Measurements from ENCODE around the gene GAS2L2.
"Not testable (repeated sequence)": the region's sequence is repeated elsewhere in the genome, so short reads cannot be mapped to it uniquely, and the experiment has no call there.

Gene GAS2L2

GRCh38 chr17:35773129-35773528, 20.1 kb upstream of the GAS2L2 start:
- DNase-seq (ENCODE audit: low spot score): no peak

- DNase-seq (ENCODE audit: low spot score): no peak
Observed at GRCh38 chr17:35769895-35770486, 17.0 kb upstream of the GAS2L2 start.

- DNase-seq (ENCODE audit: low spot score): no peak
Observed at GRCh38 chr17:35768797-35769196, 15.8 kb upstream of the GAS2L2 start.

- peak; percentile 21 for DNase-seq (ENCODE audit: low spot score)
Observed at GRCh38 chr17:35766903-35767510, 14.0 kb upstream of the GAS2L2 start.

GRCh38 chr17:35766489-35766877, 13.4 kb upstream of the GAS2L2 start:
- DNase-seq (ENCODE audit: low spot score): no peak

DNA sequence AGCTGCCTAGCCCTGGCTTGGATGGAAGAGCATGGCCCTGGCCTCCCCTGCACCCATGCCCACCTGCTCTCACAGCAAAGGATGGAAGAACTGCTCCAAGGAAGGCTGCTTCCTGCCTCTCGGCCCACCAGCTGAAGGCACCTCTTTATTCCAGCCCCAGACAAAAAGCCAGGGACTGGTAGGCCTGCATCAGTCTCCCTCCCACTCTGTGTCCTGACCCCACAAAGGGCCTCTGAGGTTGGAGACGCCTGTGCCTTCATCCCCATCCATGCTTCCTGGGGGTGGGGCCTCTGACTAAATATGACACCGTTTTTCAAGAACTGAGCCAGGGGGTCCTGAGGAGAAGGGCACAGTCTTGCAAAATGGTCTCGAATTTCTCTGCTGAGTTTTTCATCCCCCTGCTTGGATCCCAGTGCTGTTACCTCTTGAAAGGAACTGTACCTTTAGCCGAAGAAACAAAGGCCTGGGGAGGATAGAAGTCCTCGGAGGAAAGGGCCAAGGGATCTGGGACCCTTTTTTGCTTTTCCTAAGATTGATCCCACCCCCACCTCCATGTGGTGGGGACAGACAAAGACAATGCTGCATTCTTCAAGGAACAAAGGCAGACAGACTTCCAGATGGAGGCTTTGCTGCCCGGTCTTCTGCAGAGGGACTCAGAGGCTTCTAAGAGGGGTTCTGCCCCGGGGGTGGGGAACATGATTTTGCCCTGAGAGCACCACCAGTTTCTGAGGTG, 12.9 kb upstream of the GAS2L2 start:
- no peak for DNase-seq (ENCODE audit: low spot score)

GRCh38 chr17:35765086-35765710, 12.2 kb upstream of the GAS2L2 start:
- no peak for DNase-seq (ENCODE audit: low spot score)

- DNase-seq (ENCODE audit: low spot score): peak; percentile 88
Observed at GRCh38 chr17:35764123-35764991, 11.3 kb upstream of the GAS2L2 start.

DNA sequence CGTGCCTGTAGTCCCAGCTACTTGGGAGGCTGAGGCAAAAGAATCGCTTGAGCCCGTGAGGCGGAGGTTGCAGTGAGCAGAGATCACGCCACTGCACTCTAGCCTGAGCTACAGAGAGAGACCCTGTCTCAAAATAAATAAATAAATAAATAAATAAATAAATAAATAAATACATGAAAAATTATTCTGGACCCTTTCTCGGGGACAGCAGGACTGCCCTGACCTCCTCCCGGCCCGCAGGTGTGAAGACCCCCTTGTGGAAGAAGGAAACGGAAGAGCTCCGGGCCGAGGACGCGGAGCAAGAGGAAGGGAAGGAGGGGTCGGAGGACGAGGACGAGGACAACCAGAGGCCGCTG, 10.7 kb upstream of the GAS2L2 start:
- DNase-seq (ENCODE audit: low spot score): no peak

- no peak for DNase-seq (ENCODE audit: low spot score)
Observed at GRCh38 chr17:35761601-35762000, 8.6 kb upstream of the GAS2L2 start.

DNA sequence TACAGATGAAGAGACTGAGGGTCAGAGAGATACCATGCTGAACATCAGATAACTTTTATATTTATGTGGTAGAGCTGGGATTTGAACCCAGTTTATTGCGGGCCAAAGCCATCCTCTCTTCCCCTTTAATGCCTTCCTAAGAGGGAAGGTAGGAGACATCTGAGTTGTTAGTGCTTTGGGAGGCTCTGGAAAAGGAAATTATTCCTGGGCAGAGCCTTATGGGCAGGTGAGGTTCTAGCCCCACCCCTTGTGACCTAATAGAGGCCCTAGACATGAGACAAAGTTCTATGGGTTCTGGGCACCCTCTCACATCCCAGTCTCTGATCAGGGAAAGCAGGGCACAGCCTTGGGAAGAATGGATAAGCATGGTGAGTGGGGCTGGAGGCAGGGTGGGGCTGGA, 7.5 kb upstream of the GAS2L2 start, which contains the start of gene C17orf50:
Gene C17orf50 (plus strand): TSS at position 301 of the 400 bp plus-strand sequence. CDS start 55 bp downstream, at position 356.
- no peak for DNase-seq (ENCODE audit: low spot score)

- DNase-seq (ENCODE audit: low spot score): no peak
Observed at GRCh38 chr17:35757243-35757642, 4.2 kb upstream of the GAS2L2 start.

GRCh38 chr17:35752471-35752870, 568 bp downstream of the GAS2L2 start:
- DNase-seq (ENCODE audit: low spot score): no peak

DNA sequence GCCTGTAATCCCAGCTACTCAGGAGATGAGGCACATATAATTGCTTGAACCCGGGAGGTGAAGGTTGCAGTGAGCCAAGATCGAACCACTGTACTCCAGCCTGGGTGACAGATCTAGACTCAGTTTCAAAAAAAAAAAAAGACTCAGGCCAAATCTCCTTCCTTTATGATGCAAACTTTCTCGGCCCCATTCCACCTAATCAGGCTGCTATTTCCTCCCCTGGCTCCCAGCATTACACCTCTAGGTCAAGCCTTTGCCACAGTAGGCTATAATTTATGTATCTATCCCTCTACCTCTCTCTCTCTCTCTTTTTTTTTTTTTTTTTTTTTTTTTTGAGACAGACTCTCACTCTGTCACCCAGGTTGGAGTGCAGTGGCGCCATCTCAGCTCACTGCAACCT, 1.5 kb downstream of the GAS2L2 start:
- not testable (repeated sequence) for DNase-seq (ENCODE audit: low spot score)

DNA sequence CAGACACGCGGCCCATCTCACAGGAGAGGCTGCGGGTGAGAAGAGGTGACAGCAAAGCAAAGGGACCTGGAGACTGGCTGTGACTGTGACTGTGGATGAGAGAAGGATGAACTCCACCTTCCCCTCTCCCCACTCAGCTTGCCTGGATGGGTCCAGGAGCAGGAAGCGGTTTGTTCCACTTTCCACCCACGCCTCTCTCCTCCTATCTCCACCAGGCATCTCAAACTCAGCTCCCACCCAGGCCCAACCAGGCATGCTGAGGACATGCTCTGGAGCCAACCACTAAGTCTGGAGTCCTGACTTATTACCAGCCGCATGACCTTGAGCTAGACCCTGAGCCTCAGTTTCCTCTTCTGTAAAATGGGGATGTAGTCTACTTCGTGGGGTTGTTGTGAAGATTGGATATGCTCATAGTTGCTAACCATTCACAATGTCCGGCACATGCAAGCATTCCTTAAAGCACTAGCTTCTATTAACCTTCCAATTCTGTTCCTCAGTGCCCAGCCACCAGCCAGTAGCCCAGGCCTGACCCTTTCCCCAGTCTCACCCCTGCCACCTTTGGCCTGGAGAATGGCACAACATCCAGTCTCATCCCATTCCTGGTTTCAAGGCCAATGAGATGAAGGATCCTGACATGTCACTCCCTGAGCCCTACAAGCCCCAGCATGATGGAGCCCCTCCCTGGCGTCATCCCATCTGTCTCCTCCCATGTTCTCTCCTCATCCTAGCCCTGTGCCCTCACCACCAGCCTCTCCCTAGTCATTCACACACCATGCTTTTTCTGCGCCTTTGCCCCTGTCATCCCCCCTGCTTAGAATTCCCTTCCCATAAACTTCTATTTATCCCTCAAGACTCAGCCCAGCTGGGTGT, 2.3 kb downstream of the GAS2L2 start:
- no peak for DNase-seq (ENCODE audit: low spot score)

DNA sequence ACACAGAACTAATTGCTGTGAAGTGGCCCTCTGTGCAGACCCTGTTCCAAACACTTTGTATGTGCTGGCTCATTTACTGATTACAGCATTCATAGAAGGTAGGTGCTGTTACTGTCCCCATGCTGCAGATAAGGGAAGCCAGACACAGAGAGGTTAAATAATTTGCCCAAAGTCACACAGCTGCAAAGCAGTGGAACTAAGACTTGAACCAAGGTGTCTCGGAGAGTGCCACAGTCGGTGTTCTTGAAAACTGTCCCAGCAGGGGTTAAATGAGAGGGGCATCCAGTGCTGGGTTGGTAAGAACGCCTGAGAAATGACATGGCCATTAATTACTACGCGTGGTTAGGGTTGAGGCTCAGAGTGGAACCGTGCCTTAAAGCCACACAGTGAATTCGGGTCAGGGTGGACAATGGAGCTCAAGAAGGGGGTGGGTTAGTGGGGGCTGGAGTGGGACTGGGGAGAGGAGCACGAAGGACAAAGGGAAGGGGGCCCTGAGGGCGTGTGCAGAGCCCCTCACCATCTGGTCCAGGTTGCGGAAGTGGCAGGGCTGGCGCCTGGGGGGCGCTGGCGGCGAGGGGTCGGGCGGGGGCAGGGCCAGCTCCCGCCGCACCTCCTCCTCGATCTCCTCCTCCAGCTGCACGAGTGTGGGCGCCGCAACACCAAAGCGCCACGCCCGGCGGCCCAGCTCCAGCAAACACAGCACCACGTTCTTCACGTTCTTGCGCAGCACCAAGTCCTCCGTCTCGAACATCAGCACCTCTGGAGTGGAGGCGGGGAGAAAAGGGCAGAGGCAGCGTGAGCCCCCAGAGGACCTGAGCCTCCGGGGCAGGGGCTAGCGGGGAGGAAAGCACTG, 3.3 kb downstream of the GAS2L2 start:
- DNase-seq (ENCODE audit: low spot score): no peak

- DNase-seq (ENCODE audit: low spot score): no peak
Observed at GRCh38 chr17:35748979-35749378, 4.1 kb downstream of the GAS2L2 start.

DNA sequence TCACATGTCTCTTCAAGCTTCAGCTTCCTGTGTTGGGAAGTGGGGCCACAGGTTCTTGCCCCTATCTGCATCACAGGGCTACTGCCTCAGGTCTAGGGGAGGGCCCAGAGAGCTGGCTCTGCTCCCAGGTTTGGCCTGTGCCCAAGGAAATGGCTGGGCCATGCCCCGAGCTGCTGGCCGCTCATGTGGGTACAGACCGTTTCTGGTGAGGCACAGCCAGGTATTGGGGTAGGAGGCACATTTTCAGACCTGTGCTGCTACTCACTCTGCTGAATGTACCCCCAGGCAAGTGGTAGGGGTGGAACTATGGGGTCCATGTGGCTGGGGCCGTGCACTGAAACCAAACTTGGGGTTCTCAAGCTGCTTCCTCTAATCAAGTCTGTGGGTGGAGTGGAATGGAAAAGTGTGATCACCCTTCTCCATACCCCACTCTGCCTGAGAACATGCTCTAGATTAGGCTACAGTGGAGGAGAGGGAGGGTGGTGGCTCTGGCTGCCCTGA, 4.6 kb downstream of the GAS2L2 start:
- DNase-seq (ENCODE audit: low spot score): no peak

GRCh38 chr17:35747540-35748017, 5.5 kb downstream of the GAS2L2 start:
- peak; percentile 77 for DNase-seq (ENCODE audit: low spot score)

Data from CD4-positive, alpha-beta T cell treated with Interleukin-15 for 4 hours (primary cell).